ELR (cell line): ENCODE data around the gene IFNA21.
"Not testable (repeated sequence)": the region's sequence is repeated elsewhere in the genome, so short reads cannot be mapped to it uniquely, and the experiment has no call there.

Experiments
- DNase-seq: peaks from one replicate; pipeline ENCODE4 v3.0.0-alpha.2; 2015; ENCODE audit warnings: low read depth

Gene IFNA21

GRCh38 chr9:21141427-21141882 lies 25.0 kb downstream of the IFNA21 start, which contains the start of gene IFNW1:
Gene IFNW1, minus strand, starts transcription at chr9:21141832. Its CDS starts 262 bp downstream, at chr9:21141570.
- DNase-seq: peak; percentile 16

DNA sequence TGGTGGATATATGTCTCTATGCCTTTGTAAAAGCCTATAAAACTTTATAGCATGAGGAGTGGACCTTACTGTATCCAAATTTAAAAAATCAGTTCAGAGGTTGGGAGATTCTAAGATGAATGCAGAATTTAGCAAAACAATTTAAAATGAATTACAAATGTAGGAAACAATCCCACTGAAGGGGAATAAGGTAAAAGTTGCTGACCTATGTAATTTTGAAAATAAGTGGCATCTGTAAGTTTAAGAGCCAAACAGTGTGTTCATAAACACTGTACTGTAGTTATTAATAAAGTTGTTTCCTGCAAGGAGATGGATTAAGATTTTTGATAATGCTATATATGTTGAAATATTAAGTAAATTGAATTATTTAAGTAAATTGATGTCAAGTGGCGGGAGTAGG lies 29.4 kb downstream of the IFNA21 start:
- no peak for DNase-seq

GRCh38 chr9:21135736-21136135 lies 30.7 kb downstream of the IFNA21 start:
- DNase-seq: no peak

- not testable (repeated sequence) for DNase-seq
These were observed 38.3 kb downstream of the IFNA21 start for GRCh38 chr9:21128186-21128585.

DNA sequence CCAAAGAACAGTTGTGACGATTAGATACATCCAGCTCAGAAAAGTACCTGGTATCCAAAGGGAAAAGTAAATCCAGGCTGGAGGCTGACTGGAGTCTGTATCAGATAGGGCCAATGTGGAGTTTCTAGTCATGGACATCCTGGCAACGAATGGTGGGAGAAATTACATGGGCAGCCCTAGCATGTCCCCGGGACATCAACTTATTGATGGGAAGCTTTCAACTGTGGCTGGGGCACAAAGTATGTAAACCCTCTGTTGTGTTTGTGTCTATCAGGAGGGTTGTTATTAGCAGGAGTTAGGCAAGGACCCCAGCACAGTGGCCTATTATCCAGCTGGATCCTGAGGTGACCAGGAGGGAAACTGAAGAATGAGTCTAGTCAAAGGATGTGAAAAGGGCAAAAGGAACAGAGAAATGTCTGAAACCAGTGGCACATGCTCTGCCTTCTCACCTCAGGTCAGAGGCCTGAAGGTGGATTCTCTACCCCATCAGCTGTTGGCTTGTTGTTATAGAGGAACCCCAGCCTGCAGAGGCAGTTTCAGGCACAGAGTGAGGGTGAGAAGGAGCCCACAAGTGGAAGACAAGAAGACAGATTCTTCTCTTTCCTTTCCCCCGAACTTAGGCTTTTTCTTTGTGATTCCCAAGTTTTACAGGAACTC lies 44.7 kb downstream of the IFNA21 start:
- DNase-seq: no peak

GRCh38 chr9:21121079-21121478 lies 45.4 kb downstream of the IFNA21 start:
- no peak for DNase-seq

- DNase-seq: no peak
These were observed 47.2 kb downstream of the IFNA21 start for GRCh38 chr9:21119093-21119770.
